NCI-H2107 (cell line): Measurements from ENCODE around the gene CRTAC1.

Source experiments
- DNase-seq: peaks from one replicate; lab custom pipeline; 2025; lab: John Stamatoyannopoulos, UW

Gene CRTAC1

GRCh38 chr10:97898429-97898828 lies 132.0 kb downstream of the CRTAC1 start:
- DNase-seq = no peak

GRCh38 chr10:97896756-97897358 lies 133.6 kb downstream of the CRTAC1 start:
- DNase-seq = no peak

GRCh38 chr10:97895915-97896314 lies 134.5 kb downstream of the CRTAC1 start:
- DNase-seq = no peak

- DNase-seq = no peak
Measured at GRCh38 chr10:97895084-97895483, 135.3 kb downstream of the CRTAC1 start.

GRCh38 chr10:97894092-97894491 lies 136.3 kb downstream of the CRTAC1 start:
- DNase-seq = no peak

GRCh38 chr10:97892939-97893338 lies 137.5 kb downstream of the CRTAC1 start:
- DNase-seq = no peak

GRCh38 chr10:97892506-97892905 lies 137.9 kb downstream of the CRTAC1 start:
- no peak for DNase-seq

GRCh38 chr10:97891497-97892167 lies 138.8 kb downstream of the CRTAC1 start:
- no peak for DNase-seq

- DNase-seq = no peak
Measured at GRCh38 chr10:97889461-97890265, 140.8 kb downstream of the CRTAC1 start.

- DNase-seq = peak; percentile 53
Measured at GRCh38 chr10:97888641-97889262, 141.7 kb downstream of the CRTAC1 start.

- DNase-seq = no peak
Measured at GRCh38 chr10:97888134-97888533, 142.3 kb downstream of the CRTAC1 start.

- DNase-seq = no peak
Measured at GRCh38 chr10:97887399-97887798, 143.0 kb downstream of the CRTAC1 start.

- no peak for DNase-seq
Measured at GRCh38 chr10:97886286-97886685, 144.1 kb downstream of the CRTAC1 start.

GRCh38 chr10:97883092-97883485 lies 147.3 kb downstream of the CRTAC1 start:
- DNase-seq = no peak

- no peak for DNase-seq
Measured at GRCh38 chr10:97882142-97883091, 148.0 kb downstream of the CRTAC1 start.

- DNase-seq = no peak
Measured at GRCh38 chr10:97880109-97880508, 150.3 kb downstream of the CRTAC1 start.

- DNase-seq = no peak
Measured at GRCh38 chr10:97879241-97879640, 151.2 kb downstream of the CRTAC1 start.

GRCh38 chr10:97876402-97876801 lies 154.0 kb downstream of the CRTAC1 start:
- DNase-seq = no peak

- no peak for DNase-seq
Measured at GRCh38 chr10:97875391-97875790, 155.0 kb downstream of the CRTAC1 start.

- no peak for DNase-seq
Measured at GRCh38 chr10:97874332-97874731, 156.1 kb downstream of the CRTAC1 start.

- no peak for DNase-seq
Measured at GRCh38 chr10:97873569-97873968, 156.9 kb downstream of the CRTAC1 start.
